Measurements from ENCODE around the gene SPINK8.
A peak's percentile ranks its signal among the peaks of the same experiment; 100 is the strongest.
"Not testable (repeated sequence)": the region's sequence is repeated elsewhere in the genome, so short reads cannot be mapped to it uniquely, and the experiment has no call there.

SPINK8 gene

GRCh38 chr3:48278884-48279559 lies 54.4 kb downstream of the SPINK8 start:
- no peak for DNase-seq (ENCODE audit: extremely low read depth, low read depth)
- no peak for TF ChIP-seq CTCF (IDR thresholded peaks at IDR 0.05; ENCODE audit: low read depth, low read length, missing control alignments)
- H3K4me3 ChIP-seq (replicated peaks; ENCODE audit: low read depth, low read length) = no peak overlapping the region

- TF ChIP-seq CTCF (IDR thresholded peaks at IDR 0.05; ENCODE audit: low read depth, low read length, missing control alignments) = no peak
- DNase-seq (ENCODE audit: extremely low read depth, low read depth) = no peak
- H3K4me3 ChIP-seq (replicated peaks; ENCODE audit: low read depth, low read length) = no peak overlapping the region
Measured at GRCh38 chr3:48276911-48277641, 56.4 kb downstream of the SPINK8 start.

GRCh38 chr3:48275287-48276027 lies 58.0 kb downstream of the SPINK8 start:
- TF ChIP-seq CTCF (IDR thresholded peaks at IDR 0.05; ENCODE audit: low read depth, low read length, missing control alignments) = no peak
- no peak overlapping the region for H3K4me3 ChIP-seq (replicated peaks; ENCODE audit: low read depth, low read length)
- DNase-seq (ENCODE audit: extremely low read depth, low read depth) = no peak

- no peak for DNase-seq (ENCODE audit: extremely low read depth, low read depth)
- TF ChIP-seq CTCF (IDR thresholded peaks at IDR 0.05; ENCODE audit: low read depth, low read length, missing control alignments) = no peak
- H3K4me3 ChIP-seq (replicated peaks; ENCODE audit: low read depth, low read length) = no peak overlapping the region
Measured at GRCh38 chr3:48274452-48274851, 59.0 kb downstream of the SPINK8 start.

GRCh38 chr3:48273594-48274211 lies 59.8 kb downstream of the SPINK8 start:
- peak; percentile 47 for DNase-seq (ENCODE audit: extremely low read depth, low read depth)
- TF ChIP-seq CTCF (IDR thresholded peaks at IDR 0.05; ENCODE audit: low read depth, low read length, missing control alignments) = peak; percentile 83
- no peak overlapping the region for H3K4me3 ChIP-seq (replicated peaks; ENCODE audit: low read depth, low read length)

GRCh38 chr3:48271763-48272498 lies 61.5 kb downstream of the SPINK8 start:
- no peak for DNase-seq (ENCODE audit: extremely low read depth, low read depth)
- H3K4me3 ChIP-seq (replicated peaks; ENCODE audit: low read depth, low read length) = no peak overlapping the region
- no peak for TF ChIP-seq CTCF (IDR thresholded peaks at IDR 0.05; ENCODE audit: low read depth, low read length, missing control alignments)

- not testable (repeated sequence) for H3K4me3 ChIP-seq (replicated peaks; ENCODE audit: low read depth, low read length); DNase-seq (ENCODE audit: extremely low read depth, low read depth)
Measured at GRCh38 chr3:48271223-48271622, 62.2 kb downstream of the SPINK8 start.

All from HFF-Myc (cell line).